GM10847 (cell line): ENCODE results near the gene RAD9A.

Source experiments
- POLR2A ChIP-seq: IDR thresholded peaks from 2 replicates; pipeline ENCODE4 v1.6.1; 2011; ENCODE audit not compliant: insufficient read length; ENCODE audit errors: extremely low read depth

Gene RAD9A

GRCh38 chr11:67368621-67369020, 23.2 kb upstream of the RAD9A start:
- no peak for TF ChIP-seq POLR2A

DNA sequence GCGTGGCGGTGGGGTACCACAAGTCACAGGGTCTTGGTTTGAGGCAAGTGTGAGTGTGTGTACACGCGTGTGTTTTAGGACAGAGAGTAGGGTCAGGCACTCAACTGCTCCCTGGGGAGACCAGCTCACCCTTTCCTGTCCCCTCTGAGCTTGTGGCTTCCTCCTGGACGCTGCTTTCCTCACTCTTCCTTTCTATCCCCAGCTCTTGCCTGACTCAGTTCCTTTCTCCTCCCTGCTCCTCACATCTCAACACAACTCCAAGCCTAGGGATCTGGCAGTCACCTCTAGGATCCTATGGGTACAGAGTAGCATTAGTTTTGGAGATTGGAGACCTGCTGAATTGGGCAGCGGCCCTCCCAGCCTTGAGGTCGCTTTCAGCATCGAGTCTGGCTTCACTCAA, 22.5 kb upstream of the RAD9A start:
- no peak for TF ChIP-seq POLR2A

- no peak for TF ChIP-seq POLR2A
Observed at GRCh38 chr11:67369801-67370284, 21.9 kb upstream of the RAD9A start.

- no peak for TF ChIP-seq POLR2A
Observed at GRCh38 chr11:67370351-67371076, 21.3 kb upstream of the RAD9A start.

DNA sequence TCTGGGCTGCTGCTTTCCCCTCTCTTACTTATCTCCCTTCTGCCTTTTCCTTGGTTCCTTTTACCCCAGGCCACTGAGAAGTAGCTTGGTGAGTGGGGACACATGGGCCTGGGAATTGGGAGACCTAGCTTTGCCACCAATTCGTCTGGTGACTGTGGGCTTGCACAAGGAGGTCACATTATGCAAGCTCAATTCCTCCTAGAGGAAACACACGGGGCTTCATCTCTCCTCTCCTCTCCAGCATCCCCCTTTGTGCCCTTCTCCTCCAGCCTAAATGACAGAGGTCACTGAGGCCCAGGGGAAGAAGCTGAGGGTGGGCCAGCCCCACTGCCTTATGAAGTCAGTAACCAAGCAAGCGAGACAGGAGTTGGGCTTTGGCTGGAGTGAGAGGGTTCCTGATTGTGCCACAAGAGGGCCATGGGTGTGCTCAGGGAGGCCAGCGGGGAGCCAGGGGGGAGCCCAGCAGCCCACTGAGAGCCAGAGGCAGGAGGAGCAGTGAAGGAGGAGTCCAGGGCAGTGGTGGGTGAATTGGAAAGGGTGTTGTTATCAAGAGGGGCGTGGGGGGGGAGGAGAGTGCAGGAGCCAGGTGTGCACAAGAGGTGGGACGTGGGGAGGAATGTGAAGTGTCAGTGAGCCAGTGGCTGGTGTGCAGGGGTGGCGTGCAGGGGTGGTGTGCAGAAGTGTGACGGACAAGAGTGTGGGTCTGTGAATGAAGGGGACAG, 20.4 kb upstream of the RAD9A start:
- no peak for TF ChIP-seq POLR2A

DNA sequence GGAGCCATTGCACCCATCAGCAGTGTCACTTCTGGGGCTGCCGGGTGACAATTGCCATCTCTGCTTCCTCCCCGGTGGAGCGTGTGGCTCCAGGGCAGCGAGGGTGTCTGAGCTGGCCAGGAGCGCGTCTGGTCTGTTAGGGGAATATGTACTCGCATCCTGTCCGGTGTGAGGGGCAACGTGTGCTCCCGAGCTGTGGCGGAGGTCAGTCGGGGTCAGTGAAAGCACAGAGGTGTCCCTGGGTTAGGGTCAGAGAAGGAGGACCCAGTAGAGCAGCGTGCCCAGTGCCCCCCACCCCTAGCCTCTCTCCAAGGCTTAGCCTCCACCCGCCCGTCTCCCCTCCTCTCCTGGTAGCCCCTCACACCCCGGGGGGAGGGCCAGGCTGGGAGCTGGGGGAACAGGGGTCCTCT, 19.9 kb upstream of the RAD9A start:
- no peak for TF ChIP-seq POLR2A

DNA sequence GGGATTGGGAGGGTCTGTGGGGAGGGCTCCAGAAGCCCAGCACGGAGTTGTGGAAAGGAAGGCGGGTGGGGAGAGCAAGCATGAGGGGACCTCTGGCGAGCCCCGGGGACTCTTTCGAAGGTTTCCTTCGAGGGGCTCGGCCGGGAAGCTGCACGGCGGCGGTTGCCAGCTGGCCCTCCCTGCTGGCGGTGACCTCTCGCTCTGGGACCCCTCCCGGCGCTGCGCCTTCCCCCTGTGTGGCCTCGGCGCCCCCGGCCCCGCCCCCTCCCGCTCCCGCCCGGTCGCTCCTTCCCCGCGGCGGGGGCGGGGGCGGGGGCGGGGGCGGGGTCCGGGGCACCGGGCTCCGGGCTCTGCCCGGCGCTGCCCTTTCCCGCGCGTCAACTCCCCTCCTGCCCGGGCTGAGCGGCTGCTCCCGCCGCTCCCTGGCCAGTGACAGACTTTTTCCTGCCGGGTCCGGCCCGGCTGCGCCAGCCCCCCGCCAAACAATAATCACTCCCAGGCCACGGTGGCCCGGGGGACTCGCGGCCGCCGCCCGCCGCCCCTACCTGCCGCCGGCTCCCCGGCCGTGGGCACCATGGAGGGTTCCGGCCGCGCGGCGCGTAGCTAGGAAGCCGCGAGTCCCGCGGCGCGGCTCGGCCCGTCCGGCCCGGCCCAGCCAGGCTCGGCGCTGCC, 19.3 kb upstream of the RAD9A start:
- no peak for TF ChIP-seq POLR2A

DNA sequence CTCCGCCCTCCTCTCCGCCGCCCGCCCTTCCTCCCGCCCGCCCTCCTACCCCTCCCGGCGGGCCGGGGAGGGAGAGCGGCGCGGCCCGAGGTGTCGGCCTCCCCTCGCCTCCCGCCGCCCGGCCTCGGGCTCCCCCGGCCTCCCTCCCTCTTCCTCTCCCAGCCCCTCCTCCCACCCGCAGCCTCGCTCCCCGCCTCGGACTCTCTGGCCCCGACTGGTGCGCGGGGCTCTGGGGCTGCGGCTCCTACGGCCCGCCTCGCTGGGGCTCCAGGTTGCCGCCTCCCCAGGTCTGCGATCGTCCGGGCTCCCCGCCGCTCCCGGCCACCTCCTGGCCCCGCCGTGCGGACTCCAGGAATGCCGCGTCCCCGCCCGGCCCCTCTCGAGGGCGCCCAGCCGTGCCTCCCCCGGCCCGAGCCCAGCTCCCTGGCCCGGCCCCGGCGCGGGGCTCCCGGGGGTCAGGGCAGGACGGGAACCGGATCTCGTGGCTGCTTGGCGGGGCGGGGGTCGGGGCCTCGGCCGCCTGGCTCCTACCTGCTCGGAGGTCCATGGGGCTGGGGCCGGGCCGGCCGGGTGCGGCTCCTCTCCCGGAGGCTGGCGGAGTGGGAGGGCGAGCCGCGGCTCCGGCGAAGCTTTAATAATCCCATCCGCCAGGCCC, 18.7 kb upstream of the RAD9A start, which contains the start of gene CLCF1:
TSS of gene CLCF1 (minus strand) at position 606 of the 655 bp plus-strand sequence. CDS start at position 547, 59 bp downstream.
- TF ChIP-seq POLR2A: no peak

- TF ChIP-seq POLR2A: no peak
Observed at GRCh38 chr11:67373648-67374570, 17.9 kb upstream of the RAD9A start.

GRCh38 chr11:67374571-67375281, 17.1 kb upstream of the RAD9A start:
- no peak for TF ChIP-seq POLR2A

DNA sequence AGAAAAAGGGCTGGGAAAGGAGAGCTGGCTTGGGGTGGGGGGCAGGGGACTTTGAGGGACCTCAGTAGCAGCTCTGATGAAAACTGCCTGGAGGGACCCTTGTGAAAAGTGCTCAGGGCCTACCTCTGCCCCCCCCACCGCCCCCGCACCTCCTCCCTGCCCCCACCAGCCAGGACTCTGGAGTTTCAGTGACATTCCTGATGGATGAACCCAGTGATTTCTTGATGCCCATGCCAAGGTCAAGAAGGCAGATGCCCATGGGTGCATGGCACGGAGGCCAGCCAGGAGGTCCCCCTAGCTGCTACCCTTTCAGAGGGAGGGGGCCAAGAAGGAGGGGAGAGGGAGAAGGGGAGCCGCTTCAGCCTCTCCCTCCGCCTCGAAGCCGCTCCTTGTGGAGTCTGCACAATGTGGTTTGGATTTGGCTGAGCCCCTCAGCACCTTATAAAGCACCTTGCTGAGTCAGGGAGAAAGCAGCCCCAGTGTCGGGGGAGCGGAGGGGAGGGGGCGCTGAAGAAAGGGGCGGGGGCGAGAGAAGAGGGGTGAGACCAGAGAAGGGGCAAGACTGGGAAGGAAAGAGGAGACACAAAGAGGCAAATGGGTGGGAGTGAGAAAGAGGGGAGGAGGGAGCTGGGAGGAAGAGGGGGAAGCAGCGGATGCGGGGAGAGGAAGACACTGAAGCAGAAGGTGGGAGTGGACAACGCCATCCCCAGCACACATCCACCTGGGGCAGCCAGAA, 16.3 kb upstream of the RAD9A start:
- no peak for TF ChIP-seq POLR2A

DNA sequence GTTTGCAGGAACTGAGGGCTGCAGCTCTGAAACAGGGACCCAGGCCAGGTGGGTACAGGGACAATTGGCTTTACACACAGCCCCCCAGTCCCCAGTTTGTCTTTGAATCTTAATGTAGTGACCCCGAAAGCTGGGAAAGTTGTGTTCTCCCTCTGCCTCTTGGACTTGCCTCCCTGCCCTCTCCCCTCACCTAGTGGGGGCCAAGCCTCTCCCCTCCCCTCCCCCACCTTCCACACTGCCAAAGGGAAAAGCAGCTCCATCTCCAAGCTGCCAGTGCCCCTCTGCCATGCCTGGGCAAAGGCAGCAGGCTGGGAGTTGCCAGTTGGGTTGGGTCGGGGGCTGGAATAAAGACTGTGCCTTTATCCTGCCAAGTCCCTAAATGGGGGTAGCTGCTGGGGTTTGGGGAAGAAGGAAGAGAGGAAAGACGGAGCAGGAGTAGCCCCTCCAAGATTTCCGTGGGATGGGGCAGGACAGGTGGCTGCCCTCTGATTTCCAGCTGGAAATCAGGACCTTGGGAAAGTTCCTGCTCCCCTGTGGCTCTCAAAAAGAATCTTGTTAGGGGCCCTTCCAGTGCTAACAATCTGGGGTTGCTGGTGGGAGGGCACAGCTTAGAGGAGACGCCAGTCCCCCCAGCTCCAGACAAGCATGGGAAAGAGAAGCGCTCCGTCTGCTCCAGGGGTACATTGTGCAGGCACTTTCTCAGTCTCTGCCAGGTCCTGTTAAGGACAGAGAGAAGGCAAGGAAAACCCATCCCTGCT, 15.5 kb upstream of the RAD9A start:
- TF ChIP-seq POLR2A: no peak
